Measurements from ENCODE around the gene RNF114.
A peak's percentile ranks its signal among the peaks of the same experiment; 100 is the strongest.
"Not testable (repeated sequence)": the region's sequence is repeated elsewhere in the genome, so short reads cannot be mapped to it uniquely, and the experiment has no call there.

RNF114 gene

GRCh38 chr20:49936153-49937026 lies at the start of gene RNF114:
Gene RNF114 (plus strand): TSS chr20:49936397. CDS start chr20:49936413, 16 bp downstream.
- DNase-seq (ENCODE audit: low read depth), result peak; percentile 69

GRCh38 chr20:49886571-49887213 lies 49.5 kb upstream of the RNF114 start:
- DNase-seq (ENCODE audit: low read depth), result no peak

- DNase-seq (ENCODE audit: low read depth), result no peak
These were observed 48.7 kb upstream of the RNF114 start for GRCh38 chr20:49887251-49888211.

GRCh38 chr20:49888212-49889000 lies 47.8 kb upstream of the RNF114 start:
- DNase-seq (ENCODE audit: low read depth), result peak; percentile 8

GRCh38 chr20:49889001-49889934 lies 46.9 kb upstream of the RNF114 start:
- DNase-seq (ENCODE audit: low read depth), result no peak

- no peak for DNase-seq (ENCODE audit: low read depth)
These were observed 46.3 kb upstream of the RNF114 start for GRCh38 chr20:49889935-49890333.

- no peak for DNase-seq (ENCODE audit: low read depth)
These were observed 45.5 kb upstream of the RNF114 start for GRCh38 chr20:49890471-49891361.

- DNase-seq (ENCODE audit: low read depth), result no peak
These were observed 44.6 kb upstream of the RNF114 start for GRCh38 chr20:49891476-49892110.

GRCh38 chr20:49892260-49892659 lies 43.9 kb upstream of the RNF114 start:
- DNase-seq (ENCODE audit: low read depth), result no peak

GRCh38 chr20:49892817-49893216 lies 43.4 kb upstream of the RNF114 start:
- DNase-seq (ENCODE audit: low read depth), result no peak

GRCh38 chr20:49893242-49894072 lies 42.7 kb upstream of the RNF114 start:
- DNase-seq (ENCODE audit: low read depth), result no peak

- no peak for DNase-seq (ENCODE audit: low read depth)
These were observed 42.1 kb upstream of the RNF114 start for GRCh38 chr20:49894073-49894470.

- DNase-seq (ENCODE audit: low read depth), result not testable (repeated sequence)
These were observed 40.6 kb upstream of the RNF114 start for GRCh38 chr20:49895474-49896093.

GRCh38 chr20:49896204-49896603 lies 40.0 kb upstream of the RNF114 start:
- DNase-seq (ENCODE audit: low read depth), result no peak

GRCh38 chr20:49899541-49900383 lies 36.4 kb upstream of the RNF114 start:
- DNase-seq (ENCODE audit: low read depth), result no peak

GRCh38 chr20:49901588-49901987 lies 34.6 kb upstream of the RNF114 start:
- no peak for DNase-seq (ENCODE audit: low read depth)
